Erythroblast (primary cell): ENCODE measurements around the gene PDE3A.

Experiments
- GATA1 ChIP-seq: IDR thresholded peaks from 2 replicates; pipeline ENCODE4 v1.6.1; 2011; ENCODE audit warnings: low read depth, mild to moderate bottlenecking, control low read depth, low read length, moderate library complexity
- POLR2A ChIP-seq: IDR thresholded peaks from 2 replicates; pipeline ENCODE4 v1.6.1; 2011; ENCODE audit warnings: mild to moderate bottlenecking, low read length

DNA sequence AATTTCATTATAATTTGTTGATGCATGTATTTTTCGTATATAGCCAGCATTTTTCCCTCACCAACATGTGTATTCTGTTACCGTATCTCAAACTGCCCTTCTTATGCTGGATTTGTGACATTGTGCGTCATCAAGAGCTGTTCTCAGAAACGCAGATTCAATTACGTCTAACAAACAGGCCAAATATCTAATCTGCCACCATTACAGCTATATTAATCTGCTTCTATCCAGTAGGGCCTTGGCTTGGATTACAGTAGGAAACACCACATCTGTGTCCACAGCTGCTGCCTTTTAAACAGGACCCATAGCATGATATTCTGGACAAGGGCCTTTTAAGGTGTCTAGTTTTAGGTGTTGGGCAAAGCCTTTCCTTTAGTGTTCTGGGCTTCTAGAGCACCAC, 140.6 kb downstream of the PDE3A start:
- TF ChIP-seq POLR2A (no peak), GATA1 (no peak)
